Measurements from ENCODE around the gene NLRP6.
"Not testable (repeated sequence)": the region's sequence is repeated elsewhere in the genome, so short reads cannot be mapped to it uniquely, and the experiment has no call there.

The NLRP6 gene

GRCh38 chr11:312092-312816 lies 34.0 kb downstream of the NLRP6 start:
- H3K36me3 ChIP-seq (ENCODE audit: control insufficient read depth, insufficient read depth, low read length): no peaks in the 10 kb centered on the region
- H3K4me3 ChIP-seq (ENCODE audit: low read depth, low read length): no peak overlapping the region
- no peak overlapping the region for H2AFZ ChIP-seq
- no peaks in the 10 kb centered on the region for H3K9me3 ChIP-seq (ENCODE audit: control insufficient read depth, low read length)
- peak overlapping the region; percentile 33 for H3K27ac ChIP-seq
- no peaks in the 10 kb centered on the region for H3K79me2 ChIP-seq
- H3K9ac ChIP-seq: no peak overlapping the region
- TF ChIP-seq, protein P1, sequence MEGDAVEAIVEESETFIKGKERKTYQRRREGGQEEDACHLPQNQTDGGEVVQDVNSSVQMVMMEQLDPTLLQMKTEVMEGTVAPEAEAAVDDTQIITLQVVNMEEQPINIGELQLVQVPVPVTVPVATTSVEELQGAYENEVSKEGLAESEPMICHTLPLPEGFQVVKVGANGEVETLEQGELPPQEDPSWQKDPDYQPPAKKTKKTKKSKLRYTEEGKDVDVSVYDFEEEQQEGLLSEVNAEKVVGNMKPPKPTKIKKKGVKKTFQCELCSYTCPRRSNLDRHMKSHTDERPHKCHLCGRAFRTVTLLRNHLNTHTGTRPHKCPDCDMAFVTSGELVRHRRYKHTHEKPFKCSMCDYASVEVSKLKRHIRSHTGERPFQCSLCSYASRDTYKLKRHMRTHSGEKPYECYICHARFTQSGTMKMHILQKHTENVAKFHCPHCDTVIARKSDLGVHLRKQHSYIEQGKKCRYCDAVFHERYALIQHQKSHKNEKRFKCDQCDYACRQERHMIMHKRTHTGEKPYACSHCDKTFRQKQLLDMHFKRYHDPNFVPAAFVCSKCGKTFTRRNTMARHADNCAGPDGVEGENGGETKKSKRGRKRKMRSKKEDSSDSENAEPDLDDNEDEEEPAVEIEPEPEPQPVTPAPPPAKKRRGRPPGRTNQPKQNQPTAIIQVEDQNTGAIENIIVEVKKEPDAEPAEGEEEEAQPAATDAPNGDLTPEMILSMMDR (IDR thresholded peaks at IDR 0.05): no peak
- H3K4me1 ChIP-seq: peaks cover 6% of the 10 kb centered on the region
- no peak overlapping the region for H3K4me2 ChIP-seq (ENCODE audit: low read length)
- H3K27me3 ChIP-seq (ENCODE audit: control insufficient read depth, insufficient read depth, low read length): no peaks in the 10 kb centered on the region

DNA sequence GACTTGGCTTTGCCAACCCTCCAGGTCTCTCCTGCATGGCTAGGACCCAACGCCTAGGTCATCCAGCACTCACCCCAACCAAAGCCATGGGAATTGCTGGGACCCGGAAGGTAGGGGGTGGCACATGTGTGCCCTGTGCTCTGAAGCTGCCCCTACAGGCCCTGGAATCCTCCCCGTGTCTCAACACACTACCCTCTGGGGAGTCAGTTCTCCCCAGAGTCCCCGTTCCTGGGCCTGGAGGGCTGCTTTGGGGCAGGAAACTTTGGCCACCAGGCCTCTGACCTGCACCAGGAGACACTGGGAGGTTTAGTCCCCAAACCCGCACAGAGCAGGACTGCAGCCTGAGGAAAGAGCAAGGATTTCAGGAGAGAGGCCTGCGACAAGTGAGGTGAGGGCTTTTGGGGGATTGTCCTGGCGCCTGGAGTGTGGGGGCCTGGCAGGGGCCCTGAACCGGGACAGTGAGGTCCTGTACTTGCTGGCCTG lies 35.1 kb downstream of the NLRP6 start:
- no peaks in the 10 kb centered on the region for H3K79me2 ChIP-seq
- H2AFZ ChIP-seq: no peak overlapping the region
- peak overlapping the region; percentile 68 for H3K4me2 ChIP-seq (ENCODE audit: low read length)
- H3K9me3 ChIP-seq (ENCODE audit: control insufficient read depth, low read length): no peaks in the 10 kb centered on the region
- H3K4me1 ChIP-seq: peaks cover 6% of the 10 kb centered on the region
- H3K27ac ChIP-seq: peak overlapping the region; percentile 81
- TF ChIP-seq, protein P1 (IDR thresholded peaks at IDR 0.05): no peak
- no peak overlapping the region for H3K9ac ChIP-seq
- no peaks in the 10 kb centered on the region for H3K36me3 ChIP-seq (ENCODE audit: control insufficient read depth, insufficient read depth, low read length)
- no peak overlapping the region for H3K4me3 ChIP-seq (ENCODE audit: low read depth, low read length)
- no peaks in the 10 kb centered on the region for H3K27me3 ChIP-seq (ENCODE audit: control insufficient read depth, insufficient read depth, low read length)

- no peak within 1 kb of the TSS for H3K9ac ChIP-seq
- no peaks in the 10 kb centered on the region for H3K36me3 ChIP-seq (ENCODE audit: control insufficient read depth, insufficient read depth, low read length)
- H3K79me2 ChIP-seq: no peaks in the 10 kb centered on the region
- H3K27me3 ChIP-seq (ENCODE audit: control insufficient read depth, insufficient read depth, low read length): no peaks in the 10 kb centered on the region
- H3K9me3 ChIP-seq (ENCODE audit: control insufficient read depth, low read length): no peaks in the 10 kb centered on the region
- no peak within 1 kb of the TSS for H2AFZ ChIP-seq
- H3K27ac ChIP-seq: peak within 1 kb of the TSS; percentile 81
- H3K4me3 ChIP-seq (ENCODE audit: low read depth, low read length): peak within 1 kb of the TSS; percentile 61
- TF ChIP-seq, protein P1 (IDR thresholded peaks at IDR 0.05): no peak
- peaks cover 6% of the 10 kb centered on the region for H3K4me1 ChIP-seq
- H3K4me2 ChIP-seq (ENCODE audit: low read length): peak within 1 kb of the TSS; percentile 68
Observed at GRCh38 chr11:313787-314553, 35.8 kb downstream of the NLRP6 start, which contains the start of gene IFITM1. IFITM1 (plus strand) TSS chr11:314040; CDS start chr11:314171, 131 bp downstream.

GRCh38 chr11:314554-314875 lies 36.3 kb downstream of the NLRP6 start:
- H3K4me3 ChIP-seq (ENCODE audit: low read depth, low read length): peak overlapping the region; percentile 61
- not testable (repeated sequence) for H3K4me1 ChIP-seq; H3K27me3 ChIP-seq (ENCODE audit: control insufficient read depth, insufficient read depth, low read length); H2AFZ ChIP-seq; H3K9ac ChIP-seq; H3K9me3 ChIP-seq (ENCODE audit: control insufficient read depth, low read length); H3K4me2 ChIP-seq (ENCODE audit: low read length); H3K36me3 ChIP-seq (ENCODE audit: control insufficient read depth, insufficient read depth, low read length); H3K79me2 ChIP-seq
- H3K27ac ChIP-seq: peak overlapping the region; percentile 81

DNA sequence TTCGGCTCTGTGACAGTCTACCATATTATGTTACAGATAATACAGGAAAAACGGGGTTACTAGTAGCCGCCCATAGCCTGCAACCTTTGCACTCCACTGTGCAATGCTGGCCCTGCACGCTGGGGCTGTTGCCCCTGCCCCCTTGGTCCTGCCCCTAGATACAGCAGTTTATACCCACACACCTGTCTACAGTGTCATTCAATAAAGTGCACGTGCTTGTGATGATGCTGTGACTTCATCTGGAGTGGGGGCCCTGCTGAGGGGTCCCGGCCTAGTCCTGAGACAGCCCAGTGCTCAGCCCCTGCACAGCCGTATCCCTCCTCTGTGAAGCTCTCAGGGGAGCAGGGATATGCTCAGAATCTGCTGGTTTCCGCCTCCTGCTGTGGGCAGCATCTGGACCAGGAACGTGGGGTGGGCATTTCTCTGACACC lies 36.9 kb downstream of the NLRP6 start:
- no peaks in the 10 kb centered on the region for H3K4me1 ChIP-seq
- no peak overlapping the region for H2AFZ ChIP-seq
- H3K27me3 ChIP-seq (ENCODE audit: control insufficient read depth, insufficient read depth, low read length): no peaks in the 10 kb centered on the region
- no peaks in the 10 kb centered on the region for H3K9me3 ChIP-seq (ENCODE audit: control insufficient read depth, low read length)
- peak overlapping the region; percentile 23 for H3K4me3 ChIP-seq (ENCODE audit: low read depth, low read length)
- TF ChIP-seq, protein P1 (IDR thresholded peaks at IDR 0.05): no peak
- H3K36me3 ChIP-seq (ENCODE audit: control insufficient read depth, insufficient read depth, low read length): no peaks in the 10 kb centered on the region
- peak overlapping the region; percentile 81 for H3K27ac ChIP-seq
- H3K4me2 ChIP-seq (ENCODE audit: low read length): peak overlapping the region; percentile 38
- no peak overlapping the region for H3K9ac ChIP-seq
- H3K79me2 ChIP-seq: no peaks in the 10 kb centered on the region

All from parathyroid adenoma (tissue), 2 donors.